HG03108 (cell line): ENCODE results near the gene PPL.

Source experiments
- ATAC-seq: cut with Tn5 transposase; IDR thresholded peaks from one replicate; pipeline ENCODE4 v1.9.1; 2021; ENCODE audit warnings: moderate library complexity; ENCODE audit not compliant: unreplicated experiment

The PPL gene

DNA sequence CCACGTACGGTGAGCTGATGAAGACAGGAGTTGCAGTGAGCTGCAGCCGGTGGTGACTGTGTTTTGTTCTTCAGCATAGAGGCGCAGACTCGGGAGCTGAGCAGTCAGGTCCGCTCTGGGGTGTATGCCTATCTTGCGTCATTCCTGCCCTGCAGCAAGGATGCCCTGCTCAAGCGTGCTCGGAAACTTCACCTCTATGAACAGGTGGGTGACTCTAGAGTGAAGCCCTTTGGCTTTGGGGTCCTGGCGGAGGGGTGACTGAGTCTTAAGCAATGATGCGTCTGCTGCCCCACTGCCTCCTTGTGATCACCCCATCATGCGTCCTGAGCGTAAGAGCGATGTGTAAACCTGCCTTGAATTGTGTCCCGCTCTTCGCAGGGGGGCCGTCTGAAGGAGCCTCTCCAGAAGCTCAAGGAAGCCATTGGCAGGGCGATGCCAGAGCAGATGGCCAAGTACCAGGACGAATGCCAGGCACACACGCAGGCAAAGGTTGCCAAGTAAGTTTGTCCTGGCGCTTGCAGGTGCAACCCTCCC lies 66.7 kb downstream of the PPL start:
- no peak for ATAC-seq

DNA sequence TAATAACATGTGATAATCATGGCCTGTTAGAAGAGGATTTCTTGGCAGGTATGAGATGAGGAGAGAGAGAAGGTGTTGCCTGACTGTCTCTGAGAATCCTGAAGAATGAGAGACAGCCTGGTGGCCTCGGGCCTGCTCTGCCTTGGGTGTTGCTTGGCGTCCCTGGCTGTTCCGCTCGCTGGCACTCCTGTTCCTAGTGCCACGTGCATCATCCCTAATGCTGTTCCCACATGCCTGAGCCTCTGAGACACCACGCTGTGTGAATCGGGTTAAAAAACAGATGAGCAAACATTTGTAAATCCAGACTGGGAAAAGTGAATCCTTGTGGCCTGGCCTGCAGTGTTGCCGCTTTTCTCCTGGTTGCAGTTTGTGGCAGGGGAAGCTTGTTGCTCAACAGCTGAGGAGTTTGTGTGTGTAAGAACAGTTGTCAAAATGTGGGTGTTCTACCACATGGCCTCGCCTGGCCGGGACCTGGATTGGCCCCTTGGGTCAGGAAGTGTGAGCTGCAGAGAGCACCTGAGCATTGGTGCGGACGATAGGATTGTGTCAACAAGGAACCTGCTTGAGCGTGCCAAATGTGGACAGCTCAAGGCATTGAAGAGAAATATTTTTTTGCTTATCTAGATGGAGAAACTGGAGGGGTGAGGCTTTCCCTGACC lies 67.7 kb downstream of the PPL start:
- ATAC-seq, result no peak

DNA sequence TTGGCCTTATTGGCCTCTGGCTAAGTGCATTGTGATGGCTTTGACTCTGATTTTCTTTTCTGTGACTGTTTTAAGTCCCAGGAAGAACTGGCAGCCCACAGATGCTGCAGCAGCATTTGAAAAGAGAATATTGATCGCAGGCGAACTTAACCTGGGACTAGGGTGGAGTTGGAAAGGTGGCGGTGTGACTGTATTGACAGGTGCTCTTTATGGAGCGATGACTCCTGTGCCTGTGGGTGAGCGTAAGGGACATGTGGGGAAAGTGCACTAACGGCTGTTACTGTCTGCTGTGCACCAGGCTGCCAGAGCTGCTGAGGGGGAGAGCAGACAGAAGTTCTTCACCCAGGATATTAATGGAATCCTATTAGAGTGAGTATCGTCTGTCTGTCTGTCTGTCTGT lies 68.4 kb downstream of the PPL start:
- ATAC-seq, result no peak

DNA sequence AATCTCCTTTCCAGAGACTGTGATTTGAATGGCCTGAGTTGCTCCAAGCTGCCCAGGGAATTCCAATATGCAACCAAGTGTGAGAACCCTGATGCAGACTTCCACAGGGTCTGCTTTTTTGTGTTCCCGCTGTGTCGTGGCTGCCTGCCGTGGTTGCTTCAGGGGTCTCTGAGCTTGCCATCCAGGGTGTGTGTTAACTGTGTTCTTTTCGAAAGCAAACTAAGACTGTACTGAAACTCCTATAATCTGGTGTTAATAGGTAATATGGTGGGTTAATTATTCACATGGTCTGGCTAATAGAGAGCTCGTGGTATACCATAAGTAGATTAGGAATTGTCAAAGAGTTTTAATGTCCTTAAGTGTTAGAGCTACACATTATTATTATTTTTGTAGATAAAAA lies 68.9 kb downstream of the PPL start:
- no peak for ATAC-seq

DNA sequence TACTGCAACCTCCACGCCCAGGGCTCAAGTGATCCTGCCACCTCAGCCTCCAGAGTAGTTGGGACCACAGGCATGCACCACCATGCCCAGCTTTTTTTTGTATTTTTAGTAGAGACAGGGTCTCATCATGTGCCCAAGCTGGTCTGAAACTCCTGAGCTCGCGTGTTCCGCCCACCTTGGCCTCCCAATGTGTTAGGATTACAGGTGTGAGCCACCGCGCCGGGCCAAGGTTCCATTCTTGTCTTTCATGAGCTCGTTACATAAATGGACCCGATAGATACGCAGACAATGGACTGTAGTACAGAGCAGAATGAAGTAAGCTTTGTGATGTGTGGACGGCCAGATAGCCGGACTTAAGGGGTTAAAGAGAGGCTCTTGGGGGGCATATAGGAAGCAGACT lies 70.4 kb downstream of the PPL start:
- no peak for ATAC-seq

DNA sequence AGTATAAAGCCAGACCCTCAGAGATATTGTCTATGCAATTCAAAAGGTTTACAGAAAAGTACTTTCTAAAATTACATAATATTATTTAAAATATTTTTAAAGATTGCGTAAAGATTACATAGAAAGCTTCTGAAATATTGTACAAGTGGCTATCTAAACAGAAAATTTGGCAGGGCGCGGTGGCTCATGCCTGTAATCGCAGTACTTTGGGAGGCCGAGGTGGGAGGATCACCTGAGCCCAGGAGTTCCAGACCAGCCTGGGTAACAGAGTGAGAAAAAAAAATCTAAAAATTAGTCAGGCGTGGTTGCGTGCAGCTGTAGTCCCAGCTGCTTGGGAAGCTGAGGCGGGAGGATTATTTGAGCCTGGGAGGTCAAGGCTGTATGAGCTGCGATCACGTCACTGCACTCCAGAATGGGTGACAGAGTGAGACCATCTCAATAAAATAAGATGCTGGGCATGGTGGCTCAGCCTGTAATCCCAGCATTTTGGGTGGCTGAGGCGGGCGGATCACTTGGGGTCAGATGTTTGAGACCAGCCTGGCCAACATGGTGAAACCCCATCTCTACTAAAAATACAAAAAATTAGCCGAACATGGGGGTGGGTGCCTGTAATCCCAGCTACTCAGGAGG lies 71.6 kb downstream of the PPL start:
- ATAC-seq, result no peak

DNA sequence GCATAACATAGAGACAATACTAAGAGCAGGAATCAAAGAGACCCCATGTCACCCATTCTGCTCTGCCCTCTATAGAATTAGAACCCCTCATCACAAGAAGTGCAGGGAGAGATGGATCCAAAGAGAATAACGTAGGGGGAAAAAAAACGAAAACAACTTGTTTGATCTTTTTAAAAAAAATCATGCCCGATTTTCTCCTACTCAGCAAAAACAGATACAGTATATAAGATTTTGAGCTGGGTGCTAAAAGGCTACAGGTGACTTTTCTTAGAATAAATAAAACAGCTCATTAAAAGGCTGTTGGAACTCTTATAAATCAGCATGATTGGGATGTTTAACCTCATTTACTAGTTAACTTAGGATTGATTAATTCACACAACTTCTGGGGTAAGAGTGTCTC lies 72.2 kb downstream of the PPL start:
- no peak for ATAC-seq

DNA sequence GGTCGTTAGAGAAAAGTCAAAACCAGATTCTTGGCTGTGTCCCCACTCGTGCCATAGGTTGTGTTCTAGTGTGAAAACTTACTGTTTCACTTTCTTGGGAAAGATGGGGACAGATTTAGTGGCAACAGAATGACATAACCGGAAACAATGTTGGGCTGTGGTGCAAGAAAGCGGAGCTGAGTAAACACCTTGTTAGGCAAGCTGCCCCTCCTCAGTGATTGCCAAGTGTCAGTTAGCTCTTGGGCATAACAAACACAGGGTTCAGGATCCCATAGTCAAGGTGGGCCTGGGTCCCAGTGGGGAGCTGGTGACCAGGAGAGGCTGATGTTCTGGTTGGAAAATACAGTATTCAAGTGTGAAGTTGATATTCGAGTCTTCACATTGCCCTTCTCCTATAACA lies 74.3 kb downstream of the PPL start:
- no peak for ATAC-seq

DNA sequence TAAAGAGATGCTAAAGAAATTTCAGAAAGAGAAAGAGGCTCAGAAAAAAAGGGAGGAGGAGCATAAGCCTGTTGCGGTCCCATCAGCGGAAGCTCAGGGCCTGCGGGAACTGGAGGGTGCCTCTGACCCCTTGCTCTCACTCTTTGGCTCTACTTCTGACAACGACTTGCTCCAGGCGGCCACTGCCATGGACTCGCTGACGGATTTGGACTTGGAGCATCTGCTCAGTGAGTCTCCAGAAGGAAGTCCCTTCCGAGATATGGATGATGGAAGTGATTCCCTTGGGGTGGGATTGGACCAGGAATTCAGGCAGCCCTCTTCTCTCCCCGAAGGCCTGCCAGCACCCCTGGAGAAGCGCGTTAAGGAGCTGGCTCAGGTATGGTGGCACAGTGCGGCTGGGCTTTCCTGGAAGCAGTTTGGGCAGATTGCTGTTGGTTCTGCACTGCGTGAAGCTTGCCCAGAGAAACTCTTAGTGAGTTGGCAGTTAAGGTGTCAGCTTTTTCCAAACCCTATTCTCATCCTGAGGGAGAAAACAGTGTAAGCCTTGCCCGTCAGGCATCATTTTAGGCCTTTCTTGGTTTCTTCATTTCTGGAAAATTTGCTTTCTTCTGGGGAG lies 76.1 kb downstream of the PPL start:
- no peak for ATAC-seq

DNA sequence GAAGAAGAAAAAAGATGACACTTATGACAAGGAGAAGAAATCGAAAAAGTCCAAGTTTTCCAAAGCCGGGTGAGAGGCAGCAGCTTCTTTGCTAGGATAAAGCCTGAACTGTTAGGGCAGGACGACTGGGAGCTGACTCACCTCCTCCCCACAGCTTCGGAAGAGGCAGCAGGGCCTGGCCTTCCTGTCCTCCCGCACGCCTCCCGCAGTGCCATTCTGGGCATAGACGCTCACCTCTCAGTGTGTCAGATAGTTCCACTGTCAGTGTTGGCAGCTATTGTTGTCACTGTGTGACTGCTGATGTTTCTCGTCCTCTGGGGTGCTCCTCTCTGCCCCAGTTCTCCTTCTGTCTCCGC lies 77.1 kb downstream of the PPL start:
- ATAC-seq, result no peak

DNA sequence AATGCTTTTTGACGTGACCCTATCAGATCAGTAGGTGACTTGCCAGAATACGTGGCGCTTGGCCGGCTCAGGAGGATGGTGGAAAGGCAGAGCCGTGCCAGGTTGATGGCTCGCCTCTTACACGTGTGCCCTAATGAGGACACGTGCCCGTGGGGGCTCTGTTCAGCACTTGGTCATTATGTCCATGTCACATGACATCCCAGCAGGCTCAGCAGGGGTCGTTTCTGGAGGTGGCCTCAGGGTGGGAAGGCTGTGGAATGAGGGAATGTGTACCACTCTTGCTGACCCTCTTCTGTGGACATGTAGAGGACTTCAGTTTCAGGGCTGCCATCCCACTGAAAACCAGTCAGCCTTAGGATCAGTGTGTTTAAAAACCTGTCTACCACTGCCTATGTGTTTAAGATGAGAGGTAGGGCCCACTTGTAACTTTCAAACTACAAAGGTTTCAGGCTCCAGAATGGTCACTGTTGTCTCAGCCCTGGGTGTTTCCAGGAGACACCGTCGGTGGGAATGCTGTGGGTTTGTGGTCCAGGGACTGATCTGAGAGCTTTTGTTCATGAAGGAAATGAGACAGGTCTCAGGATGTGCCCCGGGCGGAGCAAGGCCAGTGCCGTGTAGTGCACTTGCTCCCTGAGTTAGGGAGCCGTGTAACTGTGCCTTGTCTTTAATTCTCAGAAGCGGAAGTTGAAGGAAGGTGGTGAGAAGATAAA lies 77.6 kb downstream of the PPL start:
- ATAC-seq, result no peak

DNA sequence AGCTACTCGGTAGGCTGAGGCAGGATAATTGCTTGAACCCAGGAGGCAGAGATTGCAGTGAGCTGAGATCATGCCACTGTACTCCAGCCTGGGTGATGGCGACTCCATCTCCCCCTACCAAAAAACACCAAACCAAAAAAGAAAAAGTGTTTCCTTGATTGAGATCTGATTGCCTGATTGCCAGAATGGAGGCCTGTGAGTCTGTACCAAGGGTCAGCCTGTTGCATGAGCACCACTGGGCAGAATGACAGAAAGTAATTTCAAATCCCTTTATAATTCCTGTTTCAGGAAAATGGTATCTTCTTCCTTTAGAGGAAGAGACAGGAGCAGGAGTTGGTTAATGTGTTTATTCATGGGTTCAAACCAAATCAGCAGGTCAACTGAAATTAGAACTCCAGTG lies 81.1 kb downstream of the PPL start:
- ATAC-seq, result no peak

DNA sequence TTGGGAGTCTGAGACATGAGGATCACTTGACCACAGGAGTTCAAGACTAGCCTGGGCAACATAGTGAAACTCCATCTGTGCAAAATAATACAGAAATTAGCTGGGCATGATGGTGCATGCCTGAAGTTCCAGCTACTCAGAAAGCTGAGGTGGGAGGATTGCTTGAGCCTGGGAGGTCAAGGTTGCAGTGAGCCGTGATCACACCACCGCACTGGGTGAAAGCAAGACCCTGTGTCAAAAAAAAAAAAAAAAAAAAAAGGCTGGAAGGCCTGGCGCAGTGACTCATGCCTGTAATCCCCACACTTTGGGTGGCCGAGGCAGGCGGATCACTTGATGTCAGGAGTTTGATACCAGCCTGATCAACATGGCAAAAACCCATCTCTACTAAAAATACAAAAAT lies 81.6 kb downstream of the PPL start:
- no peak for ATAC-seq

DNA sequence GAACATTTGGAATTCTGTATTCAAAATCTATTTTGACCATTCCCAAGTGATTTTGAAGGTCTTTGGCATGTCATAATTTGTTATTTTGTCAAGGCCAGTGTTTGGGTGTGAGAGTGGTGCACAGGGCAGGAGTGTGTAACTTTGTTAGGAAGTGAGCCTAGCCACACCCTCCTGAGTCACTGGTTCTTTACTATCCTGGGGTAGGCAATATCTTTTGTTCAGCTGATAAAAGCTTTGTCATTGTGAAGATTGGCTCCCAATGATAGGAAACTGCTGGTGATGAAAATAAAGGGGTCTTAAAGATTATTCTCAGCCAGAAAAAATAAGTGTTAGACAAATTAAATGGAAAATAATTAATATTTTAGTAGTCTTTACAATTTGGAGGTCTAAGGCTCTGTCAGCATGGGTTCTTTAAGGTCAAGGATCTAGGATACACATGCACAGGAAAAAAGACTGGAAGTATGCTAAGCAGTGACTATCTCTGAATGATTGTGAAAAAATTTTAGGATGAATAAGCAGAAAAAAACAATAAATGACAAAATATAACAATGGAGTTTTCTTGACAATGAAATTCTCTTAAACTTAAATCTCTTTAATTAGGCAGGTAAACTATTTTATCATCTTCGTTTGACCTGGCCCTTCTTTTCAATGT lies 84.6 kb downstream of the PPL start:
- no peak for ATAC-seq

DNA sequence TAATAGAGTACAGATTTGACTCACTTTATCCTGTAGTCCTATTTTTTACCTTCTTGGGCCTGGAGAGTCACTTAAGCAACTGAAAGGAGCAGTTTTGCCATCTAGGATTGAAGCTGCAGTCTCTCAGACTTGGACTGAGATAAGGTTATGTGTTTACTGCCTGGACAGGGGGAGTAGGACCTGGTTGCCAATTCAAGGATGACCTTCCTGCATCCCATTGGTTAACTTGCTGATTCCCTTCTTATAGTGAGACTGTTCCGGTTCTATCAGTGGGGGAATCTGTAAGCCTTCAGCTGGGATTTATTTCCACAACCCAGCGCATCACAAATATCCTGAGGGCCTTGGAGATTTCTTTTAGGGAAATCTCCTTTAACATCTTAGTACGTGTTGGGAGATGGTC lies 86.7 kb downstream of the PPL start:
- ATAC-seq, result no peak

DNA sequence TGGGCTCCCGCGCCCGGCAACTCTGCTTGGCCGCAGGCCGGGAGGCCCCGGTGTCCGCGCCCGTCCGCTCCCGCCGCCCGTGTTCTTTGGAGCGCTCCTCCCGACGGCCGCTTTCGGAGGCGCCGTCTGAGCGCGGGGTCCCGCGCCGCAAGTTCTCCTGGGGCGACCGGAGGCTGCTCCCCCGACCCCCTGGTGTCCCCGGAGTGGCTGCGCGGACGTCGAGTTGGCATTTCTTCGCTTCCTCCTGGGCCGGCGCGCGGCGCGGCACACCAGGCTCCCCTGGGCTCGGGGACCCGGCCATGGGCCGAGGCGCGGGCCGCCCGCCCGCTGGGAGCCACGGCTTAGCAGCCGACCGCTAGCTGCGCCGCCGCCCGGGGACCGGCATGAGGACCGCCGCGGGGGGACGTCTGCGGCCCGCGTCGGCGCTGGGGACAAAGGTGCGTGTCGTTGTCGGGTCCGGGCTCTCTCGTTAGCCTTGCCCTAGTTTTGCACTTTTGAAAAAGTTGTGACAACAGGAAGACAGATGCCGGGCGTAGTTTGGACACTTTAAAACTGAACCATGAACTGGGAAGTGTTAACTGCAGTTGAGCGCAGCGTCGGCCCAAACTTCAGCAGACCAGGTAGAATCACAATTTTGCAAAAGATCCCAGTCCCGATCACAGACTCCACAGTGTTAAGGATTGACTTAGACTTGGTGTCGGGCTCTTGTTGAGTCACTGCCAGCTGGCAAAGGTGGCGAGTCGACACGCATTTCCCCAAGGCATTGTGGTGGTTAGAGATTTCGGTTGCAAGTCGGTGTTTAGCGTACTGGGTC lies 89.0 kb downstream of the PPL start:
- peak; percentile 10 for ATAC-seq

DNA sequence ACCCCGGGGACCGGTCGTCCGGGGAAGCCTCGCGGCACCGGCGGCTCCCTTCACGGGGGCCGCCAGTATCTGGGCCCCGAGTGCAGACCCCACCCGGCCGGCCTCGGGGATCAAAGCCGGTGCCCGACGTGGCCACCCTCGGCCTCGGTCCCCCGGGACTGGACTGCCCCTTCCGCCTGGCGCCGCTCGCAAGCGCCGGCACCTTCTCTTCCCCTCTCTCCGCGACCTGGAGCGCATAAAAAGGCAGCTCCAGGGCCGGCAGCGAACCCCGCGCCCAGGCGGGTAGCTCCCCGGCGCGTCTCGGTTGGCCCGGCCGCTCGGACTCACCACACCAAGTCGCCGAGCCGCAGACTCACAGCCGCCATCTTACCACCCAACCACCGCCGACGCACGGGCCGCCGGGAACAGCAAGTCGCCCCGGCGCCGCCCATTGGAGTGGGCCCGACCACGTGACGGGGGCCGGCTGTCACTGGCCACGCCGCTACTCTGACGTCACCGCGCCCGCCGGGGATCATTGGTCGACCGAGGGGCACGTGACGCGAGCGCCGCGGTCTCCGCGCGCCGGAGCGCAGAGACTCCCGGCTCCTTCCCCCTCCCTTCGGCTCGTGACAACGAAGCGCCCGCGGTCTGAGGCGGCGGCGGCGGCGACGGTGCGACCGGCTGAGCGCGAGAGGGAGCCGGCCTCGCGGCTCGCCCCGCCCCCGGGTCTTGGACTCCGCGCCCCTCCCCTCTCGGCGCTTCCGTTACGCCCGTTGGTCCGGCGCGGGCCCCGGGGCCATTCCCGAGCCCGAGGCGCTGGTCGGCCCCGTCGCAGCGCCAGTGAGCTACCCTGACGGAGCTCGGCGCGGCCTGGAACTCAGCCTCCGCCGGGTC lies 89.8 kb downstream of the PPL start, which contains the start of the genes GLYR1 and UBN1:
TSS of gene GLYR1 (minus strand) at position 388 of the 873 bp plus-strand sequence. CDS start at position 365, 23 bp downstream.
TSS of gene UBN1 (plus strand) at position 581 of the 873 bp plus-strand sequence. CDS start 5,437 bp downstream, outside the sequence.
- ATAC-seq, result peak; percentile 89

DNA sequence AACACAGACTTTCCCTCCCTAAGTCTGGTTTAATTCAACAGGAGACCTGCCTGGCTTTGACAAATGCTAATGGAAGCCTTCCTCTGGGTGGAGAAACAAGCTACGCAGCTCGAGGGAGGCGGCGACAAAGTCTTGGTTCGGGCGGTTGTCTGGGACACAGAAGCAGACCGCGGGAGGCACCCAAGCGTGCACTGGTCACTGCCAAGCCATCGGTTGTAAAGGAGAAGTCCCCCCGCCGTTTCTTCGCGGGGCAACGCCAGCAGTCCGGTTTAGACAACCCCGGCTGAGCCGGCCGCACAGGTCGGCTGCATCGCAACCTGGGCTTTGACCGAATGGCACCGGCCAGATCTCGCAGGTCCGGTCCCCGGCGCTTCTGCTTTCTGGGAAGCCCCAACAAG lies 90.4 kb downstream of the PPL start:
- ATAC-seq, result peak; percentile 9

DNA sequence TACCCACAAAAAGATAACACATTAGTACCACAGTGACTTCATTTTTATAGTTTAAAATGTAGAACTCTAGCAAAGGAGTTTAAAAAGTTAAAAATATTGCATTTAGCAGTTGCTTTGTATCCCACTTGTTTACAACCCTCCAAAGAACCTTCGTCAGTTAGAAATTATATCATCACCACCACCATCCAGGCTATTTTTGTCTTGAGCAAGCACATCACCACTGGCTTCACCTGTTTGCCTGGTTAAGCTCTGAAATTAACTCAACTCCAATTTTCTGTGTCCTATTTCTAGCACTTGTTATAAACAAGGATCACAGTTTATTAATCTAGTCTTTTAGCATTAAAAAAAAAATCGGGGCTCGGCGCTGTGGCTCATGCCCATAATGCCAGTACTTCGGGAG lies 96.0 kb downstream of the PPL start:
- no peak for ATAC-seq
